Mesothelial cell of epicardium (in vitro differentiated cells): ENCODE data around the gene HBD. TPM values are rescaled to one million over a fixed set of nuclear protein-coding genes. Genes with fewer than 3 reads are reported as not detected.

Source experiments
- DNase-seq, 2 experiments: peaks; one replicate each; pipeline ENCODE4 v3.0.0; 2021; ENCODE audit warnings: low spot score in 2 of 2; ENCODE audit not compliant: unreplicated experiment in 2 of 2
- H3K27ac Mint-ChIP-seq: 2 replicates; pipeline ENCODE4 v1.8.0; 2021; ENCODE audit warnings: mixed read lengths
- H3K27me3 Mint-ChIP-seq: 2 replicates; pipeline ENCODE4 v1.8.0; 2021; ENCODE audit warnings: low read depth, mixed read lengths
- H3K36me3 Mint-ChIP-seq: 2 replicates; pipeline ENCODE4 v1.8.0; 2021; ENCODE audit warnings: mixed read lengths
- H3K4me1 Mint-ChIP-seq: 2 replicates; pipeline ENCODE4 v1.8.0; 2021; ENCODE audit warnings: mixed read lengths
- H3K4me3 Mint-ChIP-seq: 2 replicates; pipeline ENCODE4 v1.8.0; 2021; ENCODE audit warnings: mild to moderate bottlenecking, moderate library complexity, mixed read lengths
- H3K9me3 Mint-ChIP-seq: 2 replicates; pipeline ENCODE4 v1.8.0; 2021; ENCODE audit warnings: mixed read lengths
- total RNA-seq: library from RNA; stranded (reverse); gene quantifications from 3 replicates; pipeline ENCODE4 v1.2.1, GENCODE V29; 2021
- TF ChIP-seq, protein P1 (sequence below): fragments of 200-600 bp; sonication (generic); IDR thresholded peaks from one replicate; pipeline ENCODE4 v1.5.0; 2021; ENCODE audit warnings: antibody characterized with exemption; ENCODE audit not compliant: unreplicated experiment

The HBD gene
- total RNA-seq, 1 donor from 2014 or later, result 3.0 TPM

DNA sequence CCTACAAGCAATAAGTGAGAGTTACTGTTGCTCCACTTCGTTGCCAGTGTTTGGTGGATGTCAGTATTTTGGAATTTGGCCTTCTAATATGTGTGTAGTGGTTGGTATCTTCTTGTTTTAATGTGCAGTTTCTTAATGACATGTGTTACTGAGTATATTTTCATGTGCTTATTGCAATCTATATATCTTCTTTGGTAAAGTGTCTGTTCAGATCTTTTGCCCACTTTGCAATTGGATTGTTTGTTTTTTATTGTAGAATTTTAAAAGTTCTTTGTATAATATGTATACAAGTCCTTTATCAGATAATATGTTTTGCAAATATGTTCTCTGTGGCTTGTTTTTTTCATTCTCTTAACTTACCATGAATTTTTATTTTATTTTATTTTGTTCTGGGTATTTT, 41.5 kb downstream of the HBD start:
- Mint-ChIP-seq H3K27me3 (no peaks in the 10 kb centered on the region), H3K9me3 (peaks cover 17% of the 10 kb centered on the region), H3K4me3 (no peak overlapping the region), H3K27ac (no peak overlapping the region), H3K4me1 (peaks cover 5% of the 10 kb centered on the region), H3K36me3 (no peaks in the 10 kb centered on the region)
- DNase-seq, result no peak
- TF ChIP-seq, protein P1, sequence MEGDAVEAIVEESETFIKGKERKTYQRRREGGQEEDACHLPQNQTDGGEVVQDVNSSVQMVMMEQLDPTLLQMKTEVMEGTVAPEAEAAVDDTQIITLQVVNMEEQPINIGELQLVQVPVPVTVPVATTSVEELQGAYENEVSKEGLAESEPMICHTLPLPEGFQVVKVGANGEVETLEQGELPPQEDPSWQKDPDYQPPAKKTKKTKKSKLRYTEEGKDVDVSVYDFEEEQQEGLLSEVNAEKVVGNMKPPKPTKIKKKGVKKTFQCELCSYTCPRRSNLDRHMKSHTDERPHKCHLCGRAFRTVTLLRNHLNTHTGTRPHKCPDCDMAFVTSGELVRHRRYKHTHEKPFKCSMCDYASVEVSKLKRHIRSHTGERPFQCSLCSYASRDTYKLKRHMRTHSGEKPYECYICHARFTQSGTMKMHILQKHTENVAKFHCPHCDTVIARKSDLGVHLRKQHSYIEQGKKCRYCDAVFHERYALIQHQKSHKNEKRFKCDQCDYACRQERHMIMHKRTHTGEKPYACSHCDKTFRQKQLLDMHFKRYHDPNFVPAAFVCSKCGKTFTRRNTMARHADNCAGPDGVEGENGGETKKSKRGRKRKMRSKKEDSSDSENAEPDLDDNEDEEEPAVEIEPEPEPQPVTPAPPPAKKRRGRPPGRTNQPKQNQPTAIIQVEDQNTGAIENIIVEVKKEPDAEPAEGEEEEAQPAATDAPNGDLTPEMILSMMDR, result no peak

DNA sequence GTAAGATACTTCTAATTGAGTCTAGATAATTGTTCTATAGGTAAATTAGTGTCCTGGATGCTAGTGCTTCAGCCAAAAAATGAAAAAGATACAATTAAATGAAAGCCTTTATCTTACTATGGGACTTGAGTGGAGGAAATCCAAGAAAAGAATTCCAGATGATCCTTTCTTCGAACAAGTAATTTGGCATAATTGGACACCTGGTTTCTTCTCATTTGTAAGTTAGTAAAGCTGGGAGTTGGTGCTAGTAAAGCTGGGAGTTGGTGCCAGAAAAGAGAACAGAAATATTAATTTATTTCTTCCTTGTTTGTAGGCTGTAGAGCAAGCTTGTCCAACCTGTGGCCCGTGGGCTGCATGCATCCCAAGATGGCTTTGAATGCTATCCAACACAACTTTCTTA, 46.1 kb downstream of the HBD start:
- DNase-seq, result no peak
- Mint-ChIP-seq H3K4me1 (no peaks in the 10 kb centered on the region), H3K36me3 (no peaks in the 10 kb centered on the region), H3K4me3 (no peak overlapping the region), H3K9me3 (peaks cover 17% of the 10 kb centered on the region), H3K27me3 (peaks cover under 1% of the 10 kb centered on the region), H3K27ac (no peak overlapping the region)
- TF ChIP-seq, protein P1, result no peak

Other genes with a start within 250 kb of the HBD start
- gene OR51L1, start 239.6 kb downstream of the HBD start, total RNA-seq, result not detected in 3 replicates
- gene OR52J3, start 188.0 kb downstream of the HBD start, total RNA-seq, result not detected in 3 replicates
- not detected in 3 replicates for gene OR52E2, start 174.9 kb downstream of the HBD start, total RNA-seq
- gene OR52E1, start 164.9 kb downstream of the HBD start, total RNA-seq, result not detected in 3 replicates
- not detected in 3 replicates for gene OR52A5, start 96.1 kb downstream of the HBD start, total RNA-seq
- 0.02 TPM in 2 of 3 replicates, not detected in the other for gene OR52A1, start 79.7 kb downstream of the HBD start, total RNA-seq
- gene OR51V1, start 33.8 kb downstream of the HBD start, total RNA-seq, result not detected in 3 replicates
- gene HBB, start 7.4 kb downstream of the HBD start, total RNA-seq, result not detected in 3 replicates
- gene HBG1, start 15.4 kb upstream of the HBD start, total RNA-seq, result not detected in 3 replicates
- gene HBG2, start 20.3 kb upstream of the HBD start, total RNA-seq, result 0.38 to 0.54 TPM in 2 of 3 replicates, not detected in the other
- gene HBE1, start 35.5 kb upstream of the HBD start, total RNA-seq, result 0.29 to 0.41 TPM (median 0.34 TPM) in 3 replicates
- gene OR51B4, start 67.5 kb upstream of the HBD start, total RNA-seq, result 0.25 to 0.65 TPM (median 0.47 TPM) in 3 replicates
- gene OR51B2, start 89.8 kb upstream of the HBD start, total RNA-seq, result 0.41 to 0.56 TPM in 2 of 3 replicates, not detected in the other
- gene OR51B5, start 109.0 kb upstream of the HBD start, total RNA-seq, result 0.89 to 1.2 TPM (median 1.1 TPM) in 3 replicates
- not detected in 3 replicates for gene OR51B6, start 117.0 kb upstream of the HBD start, total RNA-seq
- gene OR51M1, start 149.3 kb upstream of the HBD start, total RNA-seq, result not detected in 3 replicates
- gene OR51Q1, start 187.6 kb upstream of the HBD start, total RNA-seq, result not detected in 3 replicates
- 0.50 to 0.93 TPM (median 0.63 TPM) in 3 replicates for gene OR51I1, start 207.0 kb upstream of the HBD start, total RNA-seq
- gene OR51I2, start 214.8 kb upstream of the HBD start, total RNA-seq, result not detected in 3 replicates